HL-60 (cell line): ENCODE measurements around the gene FYB2.

Experiments used
- DNase-seq, 2 experiments: peaks; one replicate each; pipeline ENCODE4 v3.0.0-alpha.2; 2010 to 2020; ENCODE audit warnings: low read depth in 1 of 2, low spot score in 1 of 2
- H3K27ac ChIP-seq: fragments of 250-450 bp; sonication (Bioruptor Pico); replicated peaks from 2 replicates; pipeline ENCODE4 v1.5.1; 2020; ENCODE audit warnings: mild to moderate bottlenecking, moderate library complexity
- H3K27me3 ChIP-seq: fragments of 250-450 bp; sonication (Bioruptor Pico); 2 replicates; pipeline ENCODE4 v1.5.1; 2021; ENCODE audit warnings: mild to moderate bottlenecking, moderate library complexity; ENCODE audit not compliant: insufficient read depth, poor library complexity, severe bottlenecking
- H3K4me3 ChIP-seq: replicated peaks from 2 replicates; pipeline ENCODE4 v1.5.1; 2011; ENCODE audit warnings: mild to moderate bottlenecking, control low read depth, low read length; ENCODE audit not compliant: insufficient read depth
- GABPA ChIP-seq: IDR thresholded peaks from 2 replicates; pipeline ENCODE4 v1.6.1; 2012; ENCODE audit warnings: low read depth
- POLR2AphosphoS5 ChIP-seq: IDR thresholded peaks from 2 replicates; pipeline ENCODE4 v1.6.1; 2012; ENCODE audit warnings: low read depth
- SPI1 ChIP-seq: IDR thresholded peaks from 2 replicates; pipeline ENCODE4 v1.6.1; 2012; ENCODE audit warnings: low read depth, mild to moderate bottlenecking, borderline replicate concordance
- TF ChIP-seq, protein P1 (sequence below): IDR thresholded peaks from one replicate; pipeline ENCODE4 v1.5.1; 2011; ENCODE audit warnings: low read length, control low read depth, inconsistent platforms; ENCODE audit not compliant: insufficient read depth
- TF ChIP-seq, protein P2 (sequence below): IDR thresholded peaks from 2 replicates; pipeline ENCODE4 v1.6.1; 2012; ENCODE audit warnings: low read depth; ENCODE audit not compliant: insufficient replicate concordance

FYB2 gene

DNA sequence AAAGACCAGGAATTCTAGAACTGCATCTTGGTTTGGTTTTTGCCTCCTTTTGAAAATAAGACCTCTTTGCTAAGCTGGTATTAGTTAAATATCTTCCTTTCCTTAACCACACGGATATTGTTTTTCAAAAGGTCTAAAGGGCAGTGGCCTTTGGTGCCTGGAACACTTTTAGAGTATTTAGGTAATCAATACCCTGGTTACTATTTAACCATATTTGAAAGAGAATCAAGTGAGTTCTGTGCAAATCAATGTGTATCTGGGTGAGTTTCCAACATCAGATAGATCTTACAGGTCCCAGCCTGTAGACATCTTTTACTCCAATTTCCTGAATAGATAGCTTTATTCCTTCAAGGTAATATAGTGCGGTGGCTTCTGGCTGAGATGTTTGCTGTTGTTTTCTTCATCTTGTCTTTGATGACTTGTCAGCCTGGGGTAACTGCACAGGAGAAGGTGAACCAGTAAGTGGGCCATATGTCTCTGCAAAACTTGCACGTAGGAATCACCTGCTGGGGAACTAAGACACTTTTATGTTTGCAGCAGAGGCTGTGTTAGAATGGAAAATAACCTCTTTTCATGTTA is 35.4 kb upstream of the FYB2 start, which contains the start of gene C8A:
Gene C8A, plus strand, starts transcription at position 277 of the 579 bp plus-strand sequence. Its CDS starts 105 bp downstream, at position 382.
- Histone ChIP-seq H3K27ac (no peak within 1 kb of the TSS), H3K4me3 (no peak within 1 kb of the TSS), H3K27me3 (peaks cover 2% of the 10 kb centered on the region)
- no peak for TF ChIP-seq SPI1
- TF ChIP-seq, protein P1, sequence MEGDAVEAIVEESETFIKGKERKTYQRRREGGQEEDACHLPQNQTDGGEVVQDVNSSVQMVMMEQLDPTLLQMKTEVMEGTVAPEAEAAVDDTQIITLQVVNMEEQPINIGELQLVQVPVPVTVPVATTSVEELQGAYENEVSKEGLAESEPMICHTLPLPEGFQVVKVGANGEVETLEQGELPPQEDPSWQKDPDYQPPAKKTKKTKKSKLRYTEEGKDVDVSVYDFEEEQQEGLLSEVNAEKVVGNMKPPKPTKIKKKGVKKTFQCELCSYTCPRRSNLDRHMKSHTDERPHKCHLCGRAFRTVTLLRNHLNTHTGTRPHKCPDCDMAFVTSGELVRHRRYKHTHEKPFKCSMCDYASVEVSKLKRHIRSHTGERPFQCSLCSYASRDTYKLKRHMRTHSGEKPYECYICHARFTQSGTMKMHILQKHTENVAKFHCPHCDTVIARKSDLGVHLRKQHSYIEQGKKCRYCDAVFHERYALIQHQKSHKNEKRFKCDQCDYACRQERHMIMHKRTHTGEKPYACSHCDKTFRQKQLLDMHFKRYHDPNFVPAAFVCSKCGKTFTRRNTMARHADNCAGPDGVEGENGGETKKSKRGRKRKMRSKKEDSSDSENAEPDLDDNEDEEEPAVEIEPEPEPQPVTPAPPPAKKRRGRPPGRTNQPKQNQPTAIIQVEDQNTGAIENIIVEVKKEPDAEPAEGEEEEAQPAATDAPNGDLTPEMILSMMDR, result no peak
- TF ChIP-seq GABPA, result no peak
- TF ChIP-seq, protein P2, sequence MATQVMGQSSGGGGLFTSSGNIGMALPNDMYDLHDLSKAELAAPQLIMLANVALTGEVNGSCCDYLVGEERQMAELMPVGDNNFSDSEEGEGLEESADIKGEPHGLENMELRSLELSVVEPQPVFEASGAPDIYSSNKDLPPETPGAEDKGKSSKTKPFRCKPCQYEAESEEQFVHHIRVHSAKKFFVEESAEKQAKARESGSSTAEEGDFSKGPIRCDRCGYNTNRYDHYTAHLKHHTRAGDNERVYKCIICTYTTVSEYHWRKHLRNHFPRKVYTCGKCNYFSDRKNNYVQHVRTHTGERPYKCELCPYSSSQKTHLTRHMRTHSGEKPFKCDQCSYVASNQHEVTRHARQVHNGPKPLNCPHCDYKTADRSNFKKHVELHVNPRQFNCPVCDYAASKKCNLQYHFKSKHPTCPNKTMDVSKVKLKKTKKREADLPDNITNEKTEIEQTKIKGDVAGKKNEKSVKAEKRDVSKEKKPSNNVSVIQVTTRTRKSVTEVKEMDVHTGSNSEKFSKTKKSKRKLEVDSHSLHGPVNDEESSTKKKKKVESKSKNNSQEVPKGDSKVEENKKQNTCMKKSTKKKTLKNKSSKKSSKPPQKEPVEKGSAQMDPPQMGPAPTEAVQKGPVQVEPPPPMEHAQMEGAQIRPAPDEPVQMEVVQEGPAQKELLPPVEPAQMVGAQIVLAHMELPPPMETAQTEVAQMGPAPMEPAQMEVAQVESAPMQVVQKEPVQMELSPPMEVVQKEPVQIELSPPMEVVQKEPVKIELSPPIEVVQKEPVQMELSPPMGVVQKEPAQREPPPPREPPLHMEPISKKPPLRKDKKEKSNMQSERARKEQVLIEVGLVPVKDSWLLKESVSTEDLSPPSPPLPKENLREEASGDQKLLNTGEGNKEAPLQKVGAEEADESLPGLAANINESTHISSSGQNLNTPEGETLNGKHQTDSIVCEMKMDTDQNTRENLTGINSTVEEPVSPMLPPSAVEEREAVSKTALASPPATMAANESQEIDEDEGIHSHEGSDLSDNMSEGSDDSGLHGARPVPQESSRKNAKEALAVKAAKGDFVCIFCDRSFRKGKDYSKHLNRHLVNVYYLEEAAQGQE, result no peak
- no peak for TF ChIP-seq POLR2AphosphoS5
- DNase-seq, result no peak

DNA sequence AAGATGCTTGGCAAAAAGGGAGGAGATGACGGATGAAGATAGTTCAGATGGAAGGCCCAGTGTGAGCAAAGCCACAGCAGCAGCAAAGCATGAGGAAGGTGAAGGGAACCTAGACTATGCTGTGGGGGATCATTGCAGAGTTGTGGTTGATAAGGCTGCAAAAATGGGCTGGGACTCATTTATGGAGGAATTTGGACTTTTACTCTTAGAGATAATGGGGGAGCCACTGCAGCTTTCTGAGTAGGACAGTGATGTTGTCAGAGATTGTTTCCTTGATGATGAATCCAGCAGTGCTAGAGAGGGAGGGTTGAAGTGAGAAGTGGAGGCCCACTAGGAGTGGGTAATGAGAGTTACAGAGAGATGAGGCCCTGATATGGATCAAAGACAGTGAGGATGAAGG is 33.3 kb upstream of the FYB2 start:
- peaks cover 2% of the 10 kb centered on the region for H3K27me3 ChIP-seq
- DNase-seq, result no peak
- TF ChIP-seq GABPA (no peak), POLR2AphosphoS5 (no peak), SPI1 (no peak)
- TF ChIP-seq, protein P1, result no peak
- TF ChIP-seq, protein P2, result no peak
- H3K27ac ChIP-seq, result no peak overlapping the region
- no peak overlapping the region for H3K4me3 ChIP-seq

DNA sequence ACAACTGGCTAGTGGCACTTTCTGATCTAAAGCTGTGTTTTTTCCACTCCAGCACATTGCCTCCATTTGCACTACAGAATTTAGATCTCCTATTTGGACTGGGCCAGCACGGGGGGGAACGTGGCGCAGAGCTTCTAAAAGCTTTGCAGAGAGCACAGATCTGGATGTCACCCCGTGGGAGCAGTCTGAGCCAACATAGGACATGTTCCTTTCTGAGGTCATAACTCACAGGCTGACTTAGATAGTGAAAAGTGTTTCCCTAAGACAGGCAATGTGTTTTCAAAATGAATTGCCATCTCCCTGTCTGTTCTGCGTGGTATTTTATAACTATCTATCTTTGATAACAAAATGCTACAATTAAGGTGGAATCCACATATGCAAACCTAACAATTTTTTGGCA is 31.7 kb upstream of the FYB2 start:
- no peak for DNase-seq
- H3K27ac ChIP-seq, result no peak overlapping the region
- TF ChIP-seq SPI1 (no peak), POLR2AphosphoS5 (no peak), GABPA (no peak)
- TF ChIP-seq, protein P1, result no peak
- TF ChIP-seq, protein P2, result no peak
- no peak overlapping the region for H3K4me3 ChIP-seq
- peaks cover 2% of the 10 kb centered on the region for H3K27me3 ChIP-seq
